Posterior vena cava (tissue), 2 donors: Measurements from ENCODE around the gene ABCG2. TPM values are rescaled to one million over a fixed set of nuclear protein-coding genes. Genes with fewer than 3 reads are reported as not detected.
"Not testable (repeated sequence)": the region's sequence is repeated elsewhere in the genome, so short reads cannot be mapped to it uniquely, and the experiment has no call there.

Experiments
- DNase-seq: peaks from one replicate; pipeline ENCODE4 v3.0.0-alpha.2; 2020; ENCODE audit warnings: low spot score
- intact Hi-C, 2 donors: fragments of 100-400 bp; cut with DNase I; formaldehyde crosslinking; loops; one replicate each; pipeline versions ENCODE4 v1.14.1 to v1.14.2; 2022 to 2023
- total RNA-seq, 2 donors: library from RNA; stranded (reverse); fragmentation: NEBNext Ultra II Directional; extraction: Animal tissue kit (Norgen Biotek cat#: 25700); gene quantifications; one replicate each; pipeline ENCODE4 v1.2.1, GENCODE V29; 2021
- donor health status: DM: yes; HTN: yes; CAD: no.
- donor health status: DM: yes; HTN: yes; CAD: no.

The ABCG2 gene
- total RNA-seq, 2 donors from 2014 or later: 1.6 to 3.4 TPM

GRCh38 chr4:88171206-88171605, 12.8 kb upstream of the ABCG2 start:
- no peak for DNase-seq
- intact Hi-C loops: no loop called here

DNA sequence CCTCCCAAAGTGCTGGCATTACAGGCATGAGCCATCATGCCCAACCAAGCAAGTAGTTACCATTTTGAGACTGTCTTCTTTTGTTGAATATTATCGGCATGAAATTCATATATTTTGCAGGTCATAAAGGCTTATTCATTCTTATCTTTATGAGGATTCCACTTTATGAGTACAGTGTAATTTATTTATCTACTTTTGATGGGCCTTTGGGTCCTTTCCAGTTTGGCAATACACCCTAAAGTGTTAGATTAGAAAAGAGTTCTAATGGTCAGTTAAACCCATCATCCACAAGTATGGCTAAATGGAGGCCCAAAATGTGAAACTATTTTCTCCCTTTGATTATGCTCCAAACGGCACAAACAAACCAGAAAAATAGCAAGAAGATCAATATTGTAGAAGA, 10.9 kb upstream of the ABCG2 start:
- intact Hi-C loops: no loop called here
- no peak for DNase-seq

DNA sequence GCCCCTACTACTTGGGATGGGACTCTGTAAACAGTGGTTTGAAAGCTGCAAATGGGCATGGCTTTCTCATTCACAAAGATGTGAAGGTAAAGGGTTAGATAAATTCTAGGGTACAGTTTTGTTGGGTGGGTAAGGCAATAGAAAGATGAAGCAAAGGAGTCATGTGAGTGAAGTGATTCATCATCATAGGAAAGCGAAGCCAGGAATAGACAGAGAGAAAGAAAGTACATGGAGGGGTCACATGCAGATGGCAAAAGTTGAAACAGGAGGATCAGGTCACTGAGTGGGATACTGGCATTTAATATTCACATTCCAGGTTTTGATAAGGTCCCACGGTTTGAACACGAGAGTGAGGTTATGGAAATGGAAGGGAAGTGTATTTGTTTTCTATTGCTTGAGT, 8.2 kb upstream of the ABCG2 start:
- intact Hi-C loops: no loop called here
- DNase-seq: no peak

- intact Hi-C loops: no loop called here
- DNase-seq: no peak
These were observed 4.9 kb upstream of the ABCG2 start for GRCh38 chr4:88163336-88163735.

GRCh38 chr4:88162626-88163025, 4.2 kb upstream of the ABCG2 start:
- no peak for DNase-seq
- intact Hi-C loops: no loop called here

DNA sequence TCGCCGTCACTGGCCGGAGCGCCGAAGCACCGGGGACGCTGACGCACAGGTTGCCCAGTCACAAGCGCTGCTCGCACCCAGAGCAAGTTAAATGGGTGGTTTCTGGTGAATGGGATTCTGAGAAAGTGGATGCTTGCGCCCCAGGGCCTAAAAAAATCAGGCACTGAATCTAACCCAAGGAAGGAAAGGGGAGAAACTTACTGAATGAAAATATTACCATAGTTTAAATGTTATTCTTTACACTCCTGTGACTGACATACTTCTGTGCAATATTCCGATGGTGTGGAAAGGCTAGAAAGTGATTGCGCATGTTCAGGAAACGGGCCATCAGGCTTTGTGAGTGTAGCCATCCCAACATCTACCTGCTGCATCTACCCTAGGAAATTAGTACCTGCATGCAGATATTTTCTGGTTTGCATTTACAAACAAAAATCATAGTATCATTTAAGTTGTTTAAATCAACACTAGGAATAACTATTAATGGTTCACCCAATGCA, 838 bp upstream of the ABCG2 start:
- intact Hi-C loops: no loop called here
- DNase-seq: no peak

- no peak for DNase-seq
- intact Hi-C loops: no loop called here
These were observed 376 bp downstream of the ABCG2 start for GRCh38 chr4:88158038-88158488.

GRCh38 chr4:88152331-88152730, 6.1 kb downstream of the ABCG2 start:
- DNase-seq, intact Hi-C loops: not testable (repeated sequence)

DNA sequence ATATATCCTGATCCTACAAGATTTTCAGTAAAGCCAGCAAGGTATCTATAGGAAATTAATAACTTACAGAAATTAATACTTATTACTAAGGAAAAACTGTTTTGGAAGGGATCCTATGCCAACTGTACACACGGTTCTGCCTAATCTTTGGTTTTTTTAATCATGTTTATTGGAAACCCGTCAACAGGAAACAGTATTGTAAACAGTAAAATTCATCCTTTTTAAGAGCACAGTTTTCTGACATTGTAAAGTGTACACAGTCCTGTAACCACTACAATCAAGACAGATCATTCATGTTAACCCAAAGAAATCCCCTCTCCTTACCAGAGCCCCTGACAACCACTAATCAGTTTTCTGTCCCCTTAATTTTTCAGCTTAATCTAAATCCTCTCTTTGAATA, 9.9 kb downstream of the ABCG2 start:
- intact Hi-C loops: no loop called here
- DNase-seq: no peak

DNA sequence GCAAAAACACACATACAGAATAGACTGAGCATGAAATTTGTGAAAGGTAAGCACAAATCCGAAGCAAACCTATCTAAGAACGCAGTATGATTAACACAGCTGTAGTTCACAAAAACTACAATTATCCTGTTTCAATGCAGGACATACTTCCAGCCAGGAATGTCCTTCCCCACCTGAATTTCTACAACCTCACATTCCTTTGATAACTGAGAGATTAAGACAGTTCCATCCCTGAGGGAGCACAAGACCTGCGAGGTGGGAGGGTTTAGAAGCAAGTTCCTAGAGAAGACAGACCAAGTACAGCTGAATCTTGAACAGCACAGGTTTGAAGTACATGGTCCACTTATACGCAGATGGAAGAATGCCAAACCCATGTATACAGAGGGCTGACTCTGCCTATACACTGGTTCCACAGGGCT, 10.6 kb downstream of the ABCG2 start:
- intact Hi-C loops: no loop called here
- DNase-seq: no peak

DNA sequence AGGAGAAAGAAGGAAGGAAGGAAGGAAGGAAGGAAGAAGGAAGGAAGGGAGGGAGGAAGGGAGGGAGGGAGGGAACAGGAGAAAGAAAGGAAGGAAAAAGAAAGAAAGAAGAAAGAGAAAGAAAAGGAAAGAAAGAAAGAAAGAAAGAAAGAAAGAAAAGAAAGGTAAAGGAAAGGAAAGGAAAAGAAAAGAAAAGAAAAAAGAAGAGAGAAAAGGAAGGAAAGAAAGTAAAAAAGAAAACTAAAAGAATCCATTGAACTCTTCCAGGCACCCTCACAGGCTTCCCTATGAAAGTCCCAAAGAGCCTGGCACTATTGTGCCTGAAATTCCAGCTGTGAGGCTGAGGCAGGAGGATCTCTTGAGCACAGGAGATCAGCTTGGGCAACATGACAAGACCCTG, 11.5 kb downstream of the ABCG2 start:
- intact Hi-C loops: no loop called here
- no peak for DNase-seq

GRCh38 chr4:88144866-88145300, 13.6 kb downstream of the ABCG2 start:
- intact Hi-C loops: no loop called here
- DNase-seq: no peak

GRCh38 chr4:88144048-88144447, 14.4 kb downstream of the ABCG2 start:
- intact Hi-C loops: no loop called here
- no peak for DNase-seq

GRCh38 chr4:88143504-88143903, 14.9 kb downstream of the ABCG2 start:
- intact Hi-C loops: no loop called here
- DNase-seq: no peak

GRCh38 chr4:88138561-88138960, 19.9 kb downstream of the ABCG2 start:
- no peak for DNase-seq
- intact Hi-C loops: no loop called here

DNA sequence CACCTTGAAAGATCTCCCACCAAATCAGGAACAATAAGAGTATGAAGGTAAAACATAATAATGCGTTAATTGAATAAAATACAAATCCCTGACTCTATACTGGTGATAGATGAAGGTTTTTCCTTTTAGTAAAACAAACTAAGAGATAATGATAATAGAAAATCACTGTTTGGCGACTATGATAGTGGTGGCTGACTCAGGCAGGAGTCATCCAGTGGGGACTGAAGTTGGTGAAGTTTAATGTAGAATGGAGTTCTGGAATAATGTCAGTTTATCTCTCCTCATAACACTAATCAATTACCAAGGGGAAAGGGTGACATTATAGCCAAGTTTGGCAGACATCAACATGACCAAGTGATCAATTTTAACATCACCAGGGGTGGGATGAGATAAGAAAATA, 21.3 kb downstream of the ABCG2 start:
- intact Hi-C loops: no loop called here
- DNase-seq: no peak

GRCh38 chr4:88136249-88136648, 22.2 kb downstream of the ABCG2 start:
- DNase-seq: no peak
- intact Hi-C loops: no loop called here

DNA sequence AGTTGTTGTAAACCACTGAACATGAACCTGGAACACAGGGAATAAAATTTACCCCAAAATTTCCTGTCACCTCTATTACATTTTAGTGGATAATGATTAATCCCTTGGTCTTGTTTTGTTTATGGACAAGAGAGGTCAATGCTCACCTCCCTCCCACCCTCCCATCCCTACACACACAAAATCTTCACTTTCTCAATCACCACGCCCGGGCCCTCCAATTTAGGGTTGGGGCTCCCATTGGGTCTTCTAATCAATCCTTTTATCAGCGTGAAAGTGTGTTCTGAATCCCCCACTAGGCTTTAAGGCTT, 23.1 kb downstream of the ABCG2 start:
- intact Hi-C loops: no loop called here
- no peak for DNase-seq

- DNase-seq: no peak
- intact Hi-C loops: no loop called here
These were observed 23.7 kb downstream of the ABCG2 start for GRCh38 chr4:88134536-88135355.

GRCh38 chr4:88134111-88134510, 24.3 kb downstream of the ABCG2 start:
- intact Hi-C loops: no loop called here
- DNase-seq: no peak

DNA sequence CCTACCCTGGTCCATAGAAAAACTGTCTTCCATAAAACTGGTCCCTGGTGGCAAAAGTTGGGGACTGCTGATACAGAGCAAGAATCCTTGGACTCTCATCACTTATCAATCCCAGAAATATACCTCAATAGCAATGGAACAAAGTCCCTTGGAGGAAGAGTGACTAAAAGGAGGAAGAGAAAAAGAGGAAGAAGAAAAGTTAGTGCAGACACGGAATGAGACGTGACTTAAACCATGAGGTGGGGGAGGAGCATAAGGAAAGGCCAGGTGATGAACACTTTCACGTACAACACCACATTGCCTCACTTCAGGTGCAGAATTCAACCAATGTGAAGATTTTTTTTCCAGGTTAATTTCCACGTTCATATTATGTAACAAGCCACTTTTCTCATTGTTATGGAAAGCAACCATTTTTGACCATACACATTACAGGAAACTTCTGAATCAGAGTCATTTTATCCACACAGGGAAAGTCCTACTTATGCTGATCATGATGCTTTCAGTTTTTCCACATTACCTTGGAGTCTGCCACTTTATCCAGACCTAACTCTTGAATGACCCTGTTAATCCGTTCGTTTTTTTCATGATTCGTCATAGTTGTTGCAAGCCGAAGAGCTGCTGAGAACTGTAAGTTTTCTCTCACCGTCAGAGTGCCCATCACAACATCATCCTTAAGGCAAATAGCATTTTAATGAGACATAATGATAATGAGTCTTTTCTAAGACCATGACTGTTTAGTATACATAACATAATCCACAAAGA, 27.7 kb downstream of the ABCG2 start:
- intact Hi-C loops: no loop called here
- no peak for DNase-seq
